ENCODE results near the gene MAN1C1.

GRCh38 chr1:25766721-25767436 lies 150.3 kb downstream of the MAN1C1 start:
- TF ChIP-seq POLR2AphosphoS5 (IDR thresholded peaks at IDR 0.05; ENCODE audit: low read depth, low read length): no peak
- no peak for TF ChIP-seq POLR2A (IDR thresholded peaks at IDR 0.05; ENCODE audit: low read depth, low read length)
- TF ChIP-seq TAF1 (IDR thresholded peaks at IDR 0.05; ENCODE audit: borderline replicate concordance, low read depth, low read length): no peak

All from GM12892 (cell line).